SK-N-MC (cell line): ENCODE measurements around the gene ADARB1.

Experiments used
- EZH2 ChIP-seq: fragments of 200-600 bp; sonication (generic); IDR thresholded peaks from one replicate; pipeline ENCODE4 v1.6.1; 2017; ENCODE audit warnings: antibody characterized with exemption
- FOXP2 ChIP-seq: optimal IDR thresholded peaks from 2 replicates; pipeline ENCODE3; 2011; ENCODE audit warnings: mild to moderate bottlenecking, moderate library complexity; ENCODE audit not compliant: insufficient read depth; ENCODE audit errors: extremely low read length, control extremely low read depth
- POLR2AphosphoS5 ChIP-seq: IDR thresholded peaks from 2 replicates; pipeline ENCODE4 v1.6.1; 2012; ENCODE audit warnings: mild to moderate bottlenecking, low read depth, low read length, borderline replicate concordance

- TF ChIP-seq POLR2AphosphoS5 (no peak), EZH2 (no peak), FOXP2 (no peak)
Observed at GRCh38 chr21:45219517-45219916, 145.1 kb downstream of the ADARB1 start.
